ENCODE measurements around the gene PIK3AP1. TPM values are rescaled to one million over a fixed set of nuclear protein-coding genes. Genes with fewer than 3 reads are reported as not detected.

The PIK3AP1 gene
- total and polyA plus RNA-seq, 2 of the 8 experiments (the other 6 are each of a cell fraction or from before 2014, with no cell fraction given), result 1.9 to 4.5 TPM

DNA sequence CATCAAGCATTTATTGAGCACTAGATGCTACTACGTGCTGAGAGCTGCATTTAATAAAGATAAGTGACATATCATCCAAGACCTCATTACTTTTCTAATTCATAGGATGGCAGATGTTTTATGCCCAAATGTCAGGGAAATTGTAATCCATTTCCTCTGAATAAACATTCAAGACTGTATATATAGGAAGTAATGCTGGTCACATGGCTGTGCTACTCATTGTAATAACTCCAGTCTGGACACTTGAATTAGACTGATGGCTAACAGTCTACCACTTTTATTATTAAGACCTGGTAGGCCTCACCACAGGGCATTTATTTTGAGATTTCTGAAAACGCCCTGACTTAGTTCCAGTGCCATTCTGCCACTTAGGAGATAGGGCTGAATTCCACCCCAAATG, 36.6 kb downstream of the PIK3AP1 start (continued):
- no peak for TF ChIP-seq SIN3A (conservative IDR thresholded peaks at IDR 0.05 in 1 of 2, IDR thresholded peaks at IDR 0.05 in 1 of 2; ENCODE audit: low read depth in 1 of 2, low read length in 2 of 2)

All from H1 (cell line).